IMR-90 (cell line): ENCODE results near the gene IGF1R. TPM values are rescaled to one million over a fixed set of nuclear protein-coding genes. Genes with fewer than 3 reads are reported as not detected.
A peak's percentile ranks its signal among the peaks of the same experiment; 100 is the strongest.

Experiments
- ATAC-seq: fragments of 200-7000 bp; cut with Tn5 transposase; 2 replicates; pipeline ENCODE4 v1.9.1; 2020; ENCODE audit warnings: low read depth, mild to moderate bottlenecking, moderate library complexity
- BruUV-seq: library from RNA; stranded (reverse); fragments of 400-500 nt; replicated peaks from 2 replicates; lab custom pipeline; 2021; lab: Mats Ljungman, UMichigan
- CTCF ChIA-PET: fragments of 300-600 bp; formaldehyde crosslinking; extraction: SDS; loops from one replicate; lab custom pipeline; 2021; ENCODE audit warnings: antibody characterized with exemption; lab: Yijun Ruan, JAX
- POLR2A ChIA-PET: fragments of 300-600 bp; sonication (Branson Sonifier 250); formaldehyde crosslinking; loops from one replicate; lab custom pipeline; 2022; ENCODE audit warnings: antibody characterized with exemption; ENCODE audit not compliant: unreplicated experiment; lab: Charles Lee
- DNase-seq: peaks from one replicate; pipeline ENCODE4 v3.0.0; 2013
- H2AFZ ChIP-seq: replicated peaks from 2 replicates; pipeline ENCODE3; 2013; ENCODE audit warnings: low read length, mild to moderate bottlenecking; ENCODE audit not compliant: poor library complexity
- H2AK5ac ChIP-seq: 2 replicates; pipeline ENCODE4 v1.6.1; 2013; ENCODE audit warnings: low read depth, low read length, inconsistent platforms
- H2AK9ac ChIP-seq: replicated peaks from 2 replicates; pipeline ENCODE3; 2013; ENCODE audit warnings: mild to moderate bottlenecking, low read depth, low read length, moderate library complexity; ENCODE audit not compliant: poor library complexity
- H2BK120ac ChIP-seq: 2 replicates; pipeline ENCODE4 v1.6.1; 2013; ENCODE audit warnings: low read depth, low read length, inconsistent platforms
- H2BK15ac ChIP-seq: 3 replicates; pipeline ENCODE4 v1.6.1; 2013; ENCODE audit warnings: low read depth, low read length, inconsistent platforms
- H2BK20ac ChIP-seq: 2 replicates; pipeline ENCODE4 v1.6.1; 2013; ENCODE audit warnings: low read depth, mild to moderate bottlenecking, inconsistent platforms, low read length, moderate library complexity
- H2BK5ac ChIP-seq: 2 replicates; pipeline ENCODE4 v1.6.1; 2013; ENCODE audit warnings: mild to moderate bottlenecking, low read depth, low read length, inconsistent platforms; ENCODE audit not compliant: poor library complexity, severe bottlenecking
- H3K14ac ChIP-seq: replicated peaks from 2 replicates; pipeline ENCODE4 v1.6.1; 2013; ENCODE audit warnings: low read depth, low read length, inconsistent platforms
- H3K18ac ChIP-seq: 2 replicates; pipeline ENCODE4 v1.6.1; 2013; ENCODE audit warnings: low read depth, low read length, control low read depth
- H3K23ac ChIP-seq: 2 replicates; pipeline ENCODE4 v1.6.1; 2013; ENCODE audit warnings: low read depth, low read length, inconsistent platforms
- H3K27ac ChIP-seq: 2 replicates; pipeline ENCODE4 v1.5.1; 2013; ENCODE audit warnings: mild to moderate bottlenecking, control low read depth, low read length; ENCODE audit not compliant: insufficient read depth
- H3K27me3 ChIP-seq: 2 replicates; pipeline ENCODE4 v1.6.1; 2013; ENCODE audit warnings: low read length; ENCODE audit not compliant: control insufficient read depth, insufficient read depth
- H3K36me3 ChIP-seq: 2 replicates; pipeline ENCODE4 v1.6.1; 2013; ENCODE audit warnings: low read length, mixed read lengths; ENCODE audit not compliant: control insufficient read depth, insufficient read depth
- H3K4ac ChIP-seq: 2 replicates; pipeline ENCODE4 v1.6.1; 2013; ENCODE audit warnings: low read depth, low read length, inconsistent platforms
- H3K4me1 ChIP-seq: 2 replicates; pipeline ENCODE4 v1.6.1; 2013; ENCODE audit warnings: low read length, mixed read lengths; ENCODE audit not compliant: control insufficient read depth, insufficient read depth
- H3K4me2 ChIP-seq: 2 replicates; pipeline ENCODE4 v1.6.1; 2013; ENCODE audit warnings: low read depth, mild to moderate bottlenecking, control low read depth, low read length, moderate library complexity
- H3K4me3 ChIP-seq: 2 replicates; pipeline ENCODE4 v1.5.1; 2013; ENCODE audit warnings: low read depth, mild to moderate bottlenecking, control low read depth, low read length, moderate library complexity; ENCODE audit not compliant: insufficient read depth
- H3K56ac ChIP-seq: 2 replicates; pipeline ENCODE4 v1.6.1; 2013; ENCODE audit warnings: low read length, inconsistent platforms; ENCODE audit not compliant: insufficient read depth; ENCODE audit errors: extremely low read depth
- H3K79me1 ChIP-seq, 2 experiments: 2 replicates each; pipeline ENCODE4 v1.6.1; 2013; ENCODE audit warnings: low read length in 2 of 2, inconsistent platforms in 1 of 2, low read depth in 1 of 2
- H3K9ac ChIP-seq: 2 replicates; pipeline ENCODE4 v1.6.1; 2013; ENCODE audit warnings: low read depth, low read length, control low read depth
- H3K9me1 ChIP-seq: 2 replicates; pipeline ENCODE4 v1.6.1; 2013; ENCODE audit warnings: low read length, inconsistent platforms; ENCODE audit not compliant: insufficient read depth
- H3K9me3 ChIP-seq: 2 replicates; pipeline ENCODE4 v1.6.1; 2013; ENCODE audit warnings: low read length; ENCODE audit not compliant: control insufficient read depth, insufficient read depth
- H4K20me1 ChIP-seq: 2 replicates; pipeline ENCODE4 v1.6.1; 2013; ENCODE audit warnings: low read length, inconsistent platforms; ENCODE audit not compliant: insufficient read depth
- H4K5ac ChIP-seq: 2 replicates; pipeline ENCODE4 v1.6.1; 2013; ENCODE audit warnings: mild to moderate bottlenecking, low read depth, low read length, control low read depth
- H4K8ac ChIP-seq, 2 experiments: 2 replicates each; pipeline ENCODE4 v1.6.1; 2013; ENCODE audit warnings: low read depth in 2 of 2, low read length in 2 of 2, control low read depth in 1 of 2, inconsistent platforms in 1 of 2
- H4K91ac ChIP-seq: 2 replicates; pipeline ENCODE4 v1.6.1; 2013; ENCODE audit warnings: low read depth, low read length, inconsistent platforms; ENCODE audit not compliant: insufficient read depth
- CEBPB ChIP-seq: IDR thresholded peaks from 2 replicates; pipeline ENCODE4 v1.6.1; 2012; ENCODE audit warnings: low read depth, low read length, improper control_type of control experiment
- MAFK ChIP-seq: IDR thresholded peaks from 2 replicates; pipeline ENCODE4 v1.6.1; 2012; ENCODE audit warnings: low read depth, low read length, improper control_type of control experiment
- NFE2L2 ChIP-seq: fragments of 150-350 bp; IDR thresholded peaks from 2 replicates; pipeline ENCODE4 v1.6.1; 2016; ENCODE audit warnings: low read depth, mild to moderate bottlenecking, low read length
- POLR2A ChIP-seq: IDR thresholded peaks from 2 replicates; pipeline ENCODE4 v1.6.1; 2012; ENCODE audit warnings: mild to moderate bottlenecking, low read depth, low read length
- RAD21 ChIP-seq: IDR thresholded peaks from 2 replicates; pipeline ENCODE4 v1.6.1; 2012; ENCODE audit warnings: low read length, improper control_type of control experiment
- RCOR1 ChIP-seq: IDR thresholded peaks from 2 replicates; pipeline ENCODE4 v1.6.1; 2012; ENCODE audit warnings: mild to moderate bottlenecking, low read length, improper control_type of control experiment; ENCODE audit not compliant: insufficient replicate concordance
- RFX5 ChIP-seq: IDR thresholded peaks from 2 replicates; pipeline ENCODE4 v1.8.0; 2012; ENCODE audit warnings: low read depth, mild to moderate bottlenecking, low read length, moderate library complexity
- dilution Hi-C: fragments of 300-500 bp; cut with HindIII; formaldehyde crosslinking; loops from one replicate; pipeline ENCODE4 v1.14.3; 2018; ENCODE audit warnings: low sequenced_read_pairs; ENCODE audit not compliant: unreplicated experiment
- in situ Hi-C: fragments of 300-500 bp; cut with MboI; formaldehyde crosslinking; loops from 3 replicates; pipeline ENCODE4 v1.14.3; 2019; ENCODE audit warnings: low sequenced_read_pairs, inconsistent platforms, mixed read lengths
- intact Hi-C: fragments of 100-400 bp; cut with micrococcal nuclease; formaldehyde crosslinking; loops from 2 replicates; pipeline ENCODE4 v1.10.0; 2022
- polyA plus RNA-seq, 3 experiments: library from polyadenylated mRNA; depleted of rRNA; stranded (reverse); fragments of >200 nt; gene quantifications; 2 replicates each; pipeline ENCODE4 v1.2.3, GENCODE V29; 2012; ENCODE audit warnings: low replicate concordance in 1 of 3
- total RNA-seq: library from RNA; depleted of rRNA; stranded (reverse); fragments of >200 nt; gene quantifications from 2 replicates; pipeline ENCODE4 v1.2.3, GENCODE V29; 2012
- TF ChIP-seq, protein P1 (sequence below): fragments of 150-350 bp; IDR thresholded peaks from 2 replicates; pipeline ENCODE4 v1.6.1; 2017; ENCODE audit warnings: mild to moderate bottlenecking, antibody characterized with exemption, low read length, low read depth
- TF ChIP-seq, protein P2 (sequence below): conservative IDR thresholded peaks from 2 replicates; pipeline ENCODE4 v1.5.1; 2012; ENCODE audit warnings: mild to moderate bottlenecking, low read depth, low read length, improper control_type of control experiment
- TF ChIP-seq, protein P3 (sequence below): fragments of 150-350 bp; IDR thresholded peaks from 2 replicates; pipeline ENCODE4 v1.6.1; 2016; ENCODE audit warnings: low read depth, mild to moderate bottlenecking, low read length, moderate library complexity, borderline replicate concordance

IGF1R gene
- total and polyA plus RNA-seq, 2 of the 4 experiments (the other 2 are of a cell fraction) = 24.0 to 24.9 TPM

DNA sequence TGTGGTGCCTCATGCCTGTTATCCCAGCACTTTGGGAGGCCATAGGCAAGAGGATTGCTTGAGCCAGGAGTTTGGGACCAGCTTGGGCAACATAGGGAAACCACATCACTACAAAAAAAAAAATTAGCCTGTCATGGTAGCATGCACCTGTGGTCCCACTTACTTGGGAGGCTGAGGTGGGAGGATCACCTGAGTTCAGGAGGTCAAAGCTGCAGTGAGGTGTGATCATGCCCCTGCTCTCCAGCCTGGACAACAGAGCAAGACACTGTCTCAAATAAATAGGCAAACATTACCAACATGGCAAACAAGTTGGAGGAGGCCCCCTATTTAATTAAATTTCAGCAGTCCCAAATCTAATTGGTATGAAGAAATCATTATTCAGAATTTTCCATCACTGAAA is 215.6 kb downstream of the IGF1R start:
- Histone ChIP-seq H3K79me1 (peaks cover 30 to 92% of the 10 kb centered on the region in 2 experiments), H3K27ac (no peak overlapping the region), H2BK5ac (no peak overlapping the region), H2BK15ac (peak overlapping the region; percentile 21; the same call in 1 of the 3 replicates), H3K9me1 (peaks cover 16% of the 10 kb centered on the region), H2AK9ac (no peak overlapping the region), H3K18ac (no peak overlapping the region), H2AK5ac (0 out of 2 replicates have a peak overlapping the region, but pooled peaks have one; percentile 33), H2BK20ac (peak overlapping the region; percentile 68; the same call in 1 of the 2 replicates), H3K4me2 (no peak overlapping the region), H3K56ac (no peak overlapping the region), H4K91ac (no peak overlapping the region), H2AFZ (no peak overlapping the region), H3K9ac (no peak overlapping the region), H3K23ac (no peak overlapping the region), H4K20me1 (no peaks in the 10 kb centered on the region), H4K5ac (no peak overlapping the region), H3K27me3 (no peaks in the 10 kb centered on the region), H3K4ac (0 out of 2 replicates have a peak overlapping the region, but pooled peaks have one; percentile 29), H3K9me3 (no peaks in the 10 kb centered on the region), H3K36me3 (no peaks in the 10 kb centered on the region), H3K14ac (no peak overlapping the region), H4K8ac (0 out of 4 replicates have a peak overlapping the region, but pooled peaks of 1 of the 2 experiments have one; percentile 27), H3K4me1 (peaks cover 11% of the 10 kb centered on the region), H2BK120ac (no peak overlapping the region), H3K4me3 (no peak overlapping the region)
- ChIA-PET POLR2A (no interaction called here), CTCF (interaction anchor here (1.5 kb wide), 1 partner anchor 10 kb away, joined by 7 read pairs; no protein-coding TSS in a partner anchor)
- DNase-seq (no peak), ATAC-seq (no peak)
- dilution Hi-C loops (no loop called here), in situ Hi-C loops (no loop called here), intact Hi-C loops (no loop called here)
- TF ChIP-seq RFX5 = no peak
- TF ChIP-seq RCOR1 = no peak
- TF ChIP-seq, protein P1, sequence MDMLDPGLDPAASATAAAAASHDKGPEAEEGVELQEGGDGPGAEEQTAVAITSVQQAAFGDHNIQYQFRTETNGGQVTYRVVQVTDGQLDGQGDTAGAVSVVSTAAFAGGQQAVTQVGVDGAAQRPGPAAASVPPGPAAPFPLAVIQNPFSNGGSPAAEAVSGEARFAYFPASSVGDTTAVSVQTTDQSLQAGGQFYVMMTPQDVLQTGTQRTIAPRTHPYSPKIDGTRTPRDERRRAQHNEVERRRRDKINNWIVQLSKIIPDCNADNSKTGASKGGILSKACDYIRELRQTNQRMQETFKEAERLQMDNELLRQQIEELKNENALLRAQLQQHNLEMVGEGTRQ = no peak
- TF ChIP-seq MAFK = no peak
- TF ChIP-seq, protein P2, sequence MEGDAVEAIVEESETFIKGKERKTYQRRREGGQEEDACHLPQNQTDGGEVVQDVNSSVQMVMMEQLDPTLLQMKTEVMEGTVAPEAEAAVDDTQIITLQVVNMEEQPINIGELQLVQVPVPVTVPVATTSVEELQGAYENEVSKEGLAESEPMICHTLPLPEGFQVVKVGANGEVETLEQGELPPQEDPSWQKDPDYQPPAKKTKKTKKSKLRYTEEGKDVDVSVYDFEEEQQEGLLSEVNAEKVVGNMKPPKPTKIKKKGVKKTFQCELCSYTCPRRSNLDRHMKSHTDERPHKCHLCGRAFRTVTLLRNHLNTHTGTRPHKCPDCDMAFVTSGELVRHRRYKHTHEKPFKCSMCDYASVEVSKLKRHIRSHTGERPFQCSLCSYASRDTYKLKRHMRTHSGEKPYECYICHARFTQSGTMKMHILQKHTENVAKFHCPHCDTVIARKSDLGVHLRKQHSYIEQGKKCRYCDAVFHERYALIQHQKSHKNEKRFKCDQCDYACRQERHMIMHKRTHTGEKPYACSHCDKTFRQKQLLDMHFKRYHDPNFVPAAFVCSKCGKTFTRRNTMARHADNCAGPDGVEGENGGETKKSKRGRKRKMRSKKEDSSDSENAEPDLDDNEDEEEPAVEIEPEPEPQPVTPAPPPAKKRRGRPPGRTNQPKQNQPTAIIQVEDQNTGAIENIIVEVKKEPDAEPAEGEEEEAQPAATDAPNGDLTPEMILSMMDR = no peak
- TF ChIP-seq CEBPB = no peak
- no peak for TF ChIP-seq NFE2L2
- TF ChIP-seq, protein P3, sequence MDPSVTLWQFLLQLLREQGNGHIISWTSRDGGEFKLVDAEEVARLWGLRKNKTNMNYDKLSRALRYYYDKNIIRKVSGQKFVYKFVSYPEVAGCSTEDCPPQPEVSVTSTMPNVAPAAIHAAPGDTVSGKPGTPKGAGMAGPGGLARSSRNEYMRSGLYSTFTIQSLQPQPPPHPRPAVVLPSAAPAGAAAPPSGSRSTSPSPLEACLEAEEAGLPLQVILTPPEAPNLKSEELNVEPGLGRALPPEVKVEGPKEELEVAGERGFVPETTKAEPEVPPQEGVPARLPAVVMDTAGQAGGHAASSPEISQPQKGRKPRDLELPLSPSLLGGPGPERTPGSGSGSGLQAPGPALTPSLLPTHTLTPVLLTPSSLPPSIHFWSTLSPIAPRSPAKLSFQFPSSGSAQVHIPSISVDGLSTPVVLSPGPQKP = no peak
- TF ChIP-seq POLR2A = no peak
- TF ChIP-seq RAD21 = no peak
- no TSS peak for BruUV-seq
